ENCODE results near the gene ACSM5.

DNA sequence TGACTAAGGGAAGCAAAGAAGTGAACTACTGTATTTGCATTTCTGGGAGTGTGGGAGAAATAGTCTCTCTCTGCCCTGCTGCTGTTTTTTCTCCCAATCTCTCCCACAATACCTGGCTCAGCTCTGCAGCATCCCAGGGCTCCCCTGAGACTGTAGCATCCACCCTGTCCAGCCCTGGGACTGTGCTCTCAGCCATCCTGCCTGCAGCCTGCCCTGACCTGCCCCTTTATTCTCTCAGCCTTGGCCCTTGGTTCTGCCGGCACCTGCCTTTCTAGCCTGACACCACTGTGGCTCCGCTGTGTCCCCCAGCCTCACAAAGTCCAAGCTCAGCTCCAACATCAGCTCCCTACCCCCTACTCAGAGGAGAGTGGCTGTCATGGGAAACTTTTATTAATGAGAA, 6.7 kb upstream of the ACSM5 start:
- TF ChIP-seq, protein P1, sequence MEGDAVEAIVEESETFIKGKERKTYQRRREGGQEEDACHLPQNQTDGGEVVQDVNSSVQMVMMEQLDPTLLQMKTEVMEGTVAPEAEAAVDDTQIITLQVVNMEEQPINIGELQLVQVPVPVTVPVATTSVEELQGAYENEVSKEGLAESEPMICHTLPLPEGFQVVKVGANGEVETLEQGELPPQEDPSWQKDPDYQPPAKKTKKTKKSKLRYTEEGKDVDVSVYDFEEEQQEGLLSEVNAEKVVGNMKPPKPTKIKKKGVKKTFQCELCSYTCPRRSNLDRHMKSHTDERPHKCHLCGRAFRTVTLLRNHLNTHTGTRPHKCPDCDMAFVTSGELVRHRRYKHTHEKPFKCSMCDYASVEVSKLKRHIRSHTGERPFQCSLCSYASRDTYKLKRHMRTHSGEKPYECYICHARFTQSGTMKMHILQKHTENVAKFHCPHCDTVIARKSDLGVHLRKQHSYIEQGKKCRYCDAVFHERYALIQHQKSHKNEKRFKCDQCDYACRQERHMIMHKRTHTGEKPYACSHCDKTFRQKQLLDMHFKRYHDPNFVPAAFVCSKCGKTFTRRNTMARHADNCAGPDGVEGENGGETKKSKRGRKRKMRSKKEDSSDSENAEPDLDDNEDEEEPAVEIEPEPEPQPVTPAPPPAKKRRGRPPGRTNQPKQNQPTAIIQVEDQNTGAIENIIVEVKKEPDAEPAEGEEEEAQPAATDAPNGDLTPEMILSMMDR (IDR thresholded peaks at IDR 0.05), result no peak
- TF ChIP-seq POLR2A (IDR thresholded peaks at IDR 0.05), result no peak
